GM23248 (cell line): ENCODE data around the gene RAB15. TPM values are rescaled to one million over a fixed set of nuclear protein-coding genes. Genes with fewer than 3 reads are reported as not detected.
A peak's percentile ranks its signal among the peaks of the same experiment; 100 is the strongest.

ENCODE experiments used
- DNase-seq: peaks from one replicate; pipeline ENCODE4 v3.0.0-alpha.2; 2015
- H2AFZ ChIP-seq: fragments of 200-600 bp; sonication (generic); 2 replicates; pipeline ENCODE4 v1.6.1; 2016; ENCODE audit warnings: antibody characterized with exemption
- H3F3A ChIP-seq: fragments of 200-600 bp; sonication (generic); 2 replicates; pipeline ENCODE4 v1.6.1; 2016; ENCODE audit warnings: mild to moderate bottlenecking, antibody characterized with exemption, mixed run types; ENCODE audit not compliant: insufficient read depth
- H3K27ac ChIP-seq: fragments of 200-600 bp; sonication (generic); 2 replicates; pipeline ENCODE4 v1.5.1; 2016; ENCODE audit warnings: mild to moderate bottlenecking
- H3K27me3 ChIP-seq: fragments of 200-600 bp; sonication (generic); replicated peaks from 2 replicates; pipeline ENCODE4 v1.6.1; 2016; ENCODE audit warnings: mild to moderate bottlenecking; ENCODE audit not compliant: insufficient read depth
- H3K36me3 ChIP-seq: fragments of 200-600 bp; sonication (generic); 2 replicates; pipeline ENCODE4 v1.6.1; 2016; ENCODE audit warnings: low read depth, mild to moderate bottlenecking
- H3K4me1 ChIP-seq: fragments of 200-600 bp; sonication (generic); 2 replicates; pipeline ENCODE4 v1.6.1; 2016; ENCODE audit warnings: mild to moderate bottlenecking; ENCODE audit not compliant: insufficient read depth
- H3K4me2 ChIP-seq: fragments of 200-600 bp; sonication (generic); one replicate; pipeline ENCODE4 v1.6.1; 2016; ENCODE audit warnings: mild to moderate bottlenecking; ENCODE audit not compliant: unreplicated experiment
- H3K4me3 ChIP-seq: fragments of 200-600 bp; sonication (generic); 2 replicates; pipeline ENCODE4 v1.5.1; 2016; ENCODE audit warnings: mild to moderate bottlenecking
- H3K79me2 ChIP-seq: fragments of 200-600 bp; sonication (generic); 2 replicates; pipeline ENCODE4 v1.6.1; 2016; ENCODE audit warnings: mild to moderate bottlenecking; ENCODE audit not compliant: insufficient read depth
- H3K9ac ChIP-seq: fragments of 200-600 bp; sonication (generic); 2 replicates; pipeline ENCODE4 v1.6.1; 2016; ENCODE audit warnings: mild to moderate bottlenecking
- H3K9me2 ChIP-seq: fragments of 200-600 bp; sonication (generic); 2 replicates; pipeline ENCODE4 v1.6.1; 2016; ENCODE audit warnings: mixed run types, mild to moderate bottlenecking, moderate library complexity; ENCODE audit not compliant: insufficient read depth
- H3K9me3 ChIP-seq: fragments of 200-600 bp; sonication (generic); one replicate; pipeline ENCODE4 v1.6.1; 2017; ENCODE audit warnings: low read depth
- H4K20me1 ChIP-seq: fragments of 200-600 bp; sonication (generic); 2 replicates; pipeline ENCODE4 v1.6.0; 2016; ENCODE audit not compliant: insufficient read depth
- EZH2 ChIP-seq: fragments of 200-600 bp; sonication (generic); IDR thresholded peaks from 2 replicates; pipeline ENCODE4 v1.6.1; 2018; ENCODE audit warnings: antibody characterized with exemption, mild to moderate bottlenecking; ENCODE audit not compliant: insufficient read depth, poor library complexity, severe bottlenecking
- EZH2phosphoT487 ChIP-seq: fragments of 200-600 bp; sonication (generic); IDR thresholded peaks from 2 replicates; pipeline ENCODE4 v1.6.1; 2018; ENCODE audit warnings: antibody characterized with exemption, moderate library complexity, mild to moderate bottlenecking, low read depth; ENCODE audit not compliant: insufficient read depth
- WGBS, 2 experiments: methylation state at CpG; one replicate each; pipeline ENCODE4 v1.1.6; 2015 to 2017; ENCODE audit warnings: low lambda C conversion rate in 2 of 2, low coverage in 1 of 2; ENCODE audit errors: missing lambda C conversion rate in 2 of 2; 5-methylcytosine and 5-hydroxymethylcytosine counted together
- in situ Hi-C: fragments of 300-500 bp; cut with MboI; formaldehyde crosslinking; loops from 2 replicates; pipeline ENCODE4 v1.15.0; 2020
- polyA plus RNA-seq: library from polyadenylated mRNA; unstranded; fragments of >200 nt; fragmentation: Nextera tagmentation; extraction: Ambion mirVana; gene quantifications from 2 replicates; pipeline ENCODE4 v1.2.1, GENCODE V29; 2016
- total RNA-seq: library from RNA; depleted of rRNA; stranded (reverse); fragments of >200 nt; shearing (Covaris generic); gene quantifications from 2 replicates; pipeline ENCODE4 v1.2.3, GENCODE V29; 2014

Gene RAB15
- total and polyA plus RNA-seq, 2 experiments from 2014 or later: 2.0 to 4.3 TPM

GRCh38 chr14:64954491-64955240 is 17.5 kb downstream of the RAB15 start:
- Histone ChIP-seq H3K36me3 (no peaks in the 10 kb centered on the region), H3K4me2 (no peak overlapping the region), H3K4me1 (no peaks in the 10 kb centered on the region), H3K27ac (no peak overlapping the region), H3F3A (no peaks in the 10 kb centered on the region), H3K9me3 (no peaks in the 10 kb centered on the region), H3K9me2 (no peaks in the 10 kb centered on the region), H3K4me3 (no peak overlapping the region), H3K9ac (no peak overlapping the region), H3K27me3 (no peaks in the 10 kb centered on the region), H2AFZ (no peak overlapping the region), H3K79me2 (no peaks in the 10 kb centered on the region), H4K20me1 (no peaks in the 10 kb centered on the region)
- DNase-seq: no peak
- in situ Hi-C loops: no loop called here
- WGBS, 2 experiments: 88 to 95% methylated on average over 9 of the region's 9 CpGs
- TF ChIP-seq EZH2phosphoT487 (no peak), EZH2 (no peak)

GRCh38 chr14:64953661-64954060 is 18.5 kb downstream of the RAB15 start:
- H3K36me3 ChIP-seq: no peaks in the 10 kb centered on the region
- no peak overlapping the region for H3K4me2 ChIP-seq
- DNase-seq: no peak
- H4K20me1 ChIP-seq: no peaks in the 10 kb centered on the region
- H3K79me2 ChIP-seq: no peaks in the 10 kb centered on the region
- H3K4me1 ChIP-seq: no peaks in the 10 kb centered on the region
- H2AFZ ChIP-seq: no peak overlapping the region
- H3K27me3 ChIP-seq: no peaks in the 10 kb centered on the region
- H3K4me3 ChIP-seq: no peak overlapping the region
- in situ Hi-C loops: no loop called here
- H3K9ac ChIP-seq: no peak overlapping the region
- no peaks in the 10 kb centered on the region for H3K9me3 ChIP-seq
- no peak overlapping the region for H3K27ac ChIP-seq
- no peaks in the 10 kb centered on the region for H3F3A ChIP-seq
- no peaks in the 10 kb centered on the region for H3K9me2 ChIP-seq
- TF ChIP-seq EZH2phosphoT487 (no peak), EZH2 (no peak)
- 89 to 91% methylated on average over 6 of the region's 6 CpGs for WGBS, 2 experiments

GRCh38 chr14:64953310-64953654 is 18.9 kb downstream of the RAB15 start:
- 57 to 60% methylated on average over 8 of the region's 8 CpGs for WGBS, 2 experiments
- Histone ChIP-seq H3K79me2 (no peaks in the 10 kb centered on the region), H3K9me2 (no peaks in the 10 kb centered on the region), H3K4me2 (no peak overlapping the region), H3K27me3 (no peaks in the 10 kb centered on the region), H3K4me3 (no peak overlapping the region), H3K4me1 (no peaks in the 10 kb centered on the region), H3F3A (no peaks in the 10 kb centered on the region), H3K36me3 (no peaks in the 10 kb centered on the region), H2AFZ (no peak overlapping the region), H4K20me1 (no peaks in the 10 kb centered on the region), H3K9me3 (no peaks in the 10 kb centered on the region), H3K27ac (no peak overlapping the region), H3K9ac (no peak overlapping the region)
- no peak for DNase-seq
- TF ChIP-seq EZH2 (no peak), EZH2phosphoT487 (no peak)
- in situ Hi-C loops: no loop called here

- Histone ChIP-seq H3K27ac (no peak overlapping the region), H3K9ac (no peak overlapping the region), H3K4me2 (no peak overlapping the region), H3K79me2 (no peaks in the 10 kb centered on the region), H3K9me3 (no peaks in the 10 kb centered on the region), H3K4me1 (no peaks in the 10 kb centered on the region), H2AFZ (no peak overlapping the region), H4K20me1 (no peaks in the 10 kb centered on the region), H3K27me3 (no peaks in the 10 kb centered on the region), H3F3A (no peaks in the 10 kb centered on the region), H3K36me3 (no peaks in the 10 kb centered on the region), H3K4me3 (no peak overlapping the region), H3K9me2 (no peaks in the 10 kb centered on the region)
- in situ Hi-C loops: no loop called here
- TF ChIP-seq EZH2phosphoT487: no peak
- no peak for TF ChIP-seq EZH2
- peak; percentile 21 for DNase-seq
- WGBS, 2 experiments: 83 to 85% methylated on average over 7 of the region's 7 CpGs
Measured at GRCh38 chr14:64952598-64953309, 19.4 kb downstream of the RAB15 start.
